Heart right ventricle (tissue), 16 donors: ENCODE results near the gene FKTN. TPM values are rescaled to one million over a fixed set of nuclear protein-coding genes. Genes with fewer than 3 reads are reported as not detected.

ENCODE experiments used
- ATAC-seq, 8 donors: fragments of 200-7000 bp; cut with Tn5 transposase; one replicate each; pipeline ENCODE4 v1.9.1; 2020; ENCODE audit warnings: mild to moderate bottlenecking in 8 of 8, moderate library complexity in 8 of 8, moderate number of reproducible peaks in 1 of 8
- DNase-seq, 2 donors: peaks; one replicate each; pipeline ENCODE4 v3.0.0-alpha.2; 2020
- H3K27ac ChIP-seq, 10 donors: fragments of 200-600 bp; sonication (generic) in 2 of 10; one replicate each; pipeline versions ENCODE4 v1.5.0 to v1.8.0; 2020 to 2022; ENCODE audit warnings: mild to moderate bottlenecking in 3 of 10
- H3K27me3 ChIP-seq, 7 donors: fragments of 200-600 bp; one replicate each; pipeline ENCODE4 v1.8.0; 2021 to 2022; ENCODE audit warnings: mild to moderate bottlenecking in 2 of 7
- H3K36me3 ChIP-seq, 9 donors: fragments of 200-600 bp; sonication (generic) in 1 of 9; one replicate each; pipeline versions ENCODE4 v1.5.0 to v1.8.0; 2020 to 2022; ENCODE audit warnings: mild to moderate bottlenecking in 2 of 9
- H3K4me1 ChIP-seq, 9 donors: fragments of 200-600 bp; sonication (generic) in 1 of 9; one replicate each; pipeline versions ENCODE4 v1.5.0 to v1.8.0; 2020 to 2022; ENCODE audit warnings: mild to moderate bottlenecking in 4 of 9
- H3K4me3 ChIP-seq, 10 donors: fragments of 200-600 bp; sonication (generic) in 2 of 10; one replicate each; pipeline versions ENCODE4 v1.5.0 to v1.8.0; 2020 to 2022; ENCODE audit warnings: mild to moderate bottlenecking in 7 of 10, moderate library complexity in 2 of 10
- H3K9me3 ChIP-seq, 11 donors: fragments of 200-600 bp in 10 of 11; sonication (generic) in 2 of 11; one replicate each; pipeline versions ENCODE4 v1.5.0 to v1.8.0; 2013 to 2022; ENCODE audit warnings: mild to moderate bottlenecking in 2 of 11, control low read depth in 1 of 11, moderate library complexity in 1 of 11
- WGBS, 2 donors: extraction: QIAGEN DNeasy Blood & Tissue Kit; methylation state at CpG; one replicate each; pipeline ENCODE4 v1.1.7; 2013; ENCODE audit warnings: inconsistent platforms in 1 of 2; 5-methylcytosine and 5-hydroxymethylcytosine counted together
- intact Hi-C, 10 donors: fragments of 100-400 bp; cut with DNase I; formaldehyde crosslinking; loops; one replicate each; pipeline versions ENCODE4 v1.11.1 to v1.14.2; 2022
- polyA plus RNA-seq, 2 donors: library from polyadenylated mRNA; stranded (reverse); fragments of 200-250 nt; gene quantifications; one replicate each; pipeline ENCODE4 v1.2.3, GENCODE V29; 2013
- total RNA-seq, 10 donors: library from RNA; stranded (reverse); fragmentation: NEBNext Ultra II Directional in 3 of 10; extraction: Animal tissue kit (Norgen Biotek cat#: 25700) in 3 of 10; gene quantifications; one replicate each; pipeline versions ENCODE4 v1.2.1 to v1.2.4, GENCODE V29; 2021 to 2023
- TF ChIP-seq, protein P1 (sequence below), 9 donors: fragments of 200-600 bp; sonication (generic) in 2 of 9; IDR thresholded peaks; one replicate each; pipeline versions ENCODE4 v1.5.0 to v1.8.0; 2021 to 2022; ENCODE audit warnings: antibody characterized with exemption in 9 of 9, mild to moderate bottlenecking in 5 of 9, moderate library complexity in 1 of 9
- donor health status: Arrhythmogenic right ventricular cardiomyopathy.
- donor health status: ischemic (EF 13 %, LVEDD 7.1; RV severe dilation, severe dysfunction).
- donor health status: healthy with polysubstance abuse.
- donor health status: DM: no; HTN: yes; CAD: no.
- donor health status: DM: no; HTN: no; CAD: no.
- donor health status: ischemic (EF 25% LVEDD 6.9; RV normal size, moderate dysfunction).
- donor health status: ischemic (EF 25% LVEDD 5.7; RV mildly dilated, moderate dysfunction).
- donor health status: healthy.
- donor health status: DM: yes; HTN: yes; CAD: no.
- donor health status: Ischemic cardiomyopathy.
- donor health status: ischemic (EF 35%, LVEDD 5.7; RV mildly dilated, moderate dysfunction).
- donor health status: nonischemic (EF 11% LVEDD 7.7; RV severe dilation, severe dysfunction).
- donor health status: DM: yes; HTN: yes; CAD: no.
- donor health status: PGD.
- donor health status: ischemic (EF 29% LVEDD 5.4; RV normal size, mild dysfunction).
- donor health status: nonischemic (EF 23%, LVEDD 6.1; RV moderate dilation, normal function).

FKTN gene
- total and polyA plus RNA-seq, 12 donors = 2.2 to 12.7 (median 7.8) TPM

DNA sequence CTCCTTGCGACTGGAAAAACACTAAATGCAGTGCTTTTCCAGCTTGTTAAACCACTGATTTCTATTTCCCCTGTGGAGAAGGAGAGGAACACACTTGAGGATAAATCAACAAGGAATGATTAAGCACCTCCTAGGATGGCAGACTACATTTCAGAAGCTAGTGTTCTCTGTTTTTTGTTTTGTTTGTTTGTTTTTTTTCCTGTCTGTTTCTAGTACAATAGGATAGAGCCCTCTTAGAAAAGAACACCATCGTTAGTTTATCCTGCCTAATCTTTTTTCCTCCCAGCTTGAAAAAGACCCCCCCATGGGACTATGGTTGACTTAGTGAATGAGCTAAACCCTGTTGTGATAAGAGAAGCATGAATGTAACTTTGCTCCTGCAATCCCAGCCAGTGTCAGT, 100.4 kb downstream of the FKTN start:
- Histone ChIP-seq H3K27ac (no peak overlapping the region), H3K27me3 (peaks cover 0 to 36% (median 27%) of the 10 kb centered on the region in 7 donors)
- intact Hi-C loops = loop anchor here in 7 of 10 donors (5.0 to 10.0 kb wide), 4 partner anchors 56 to 1659 kb away; no protein-coding TSS in a partner anchor

DNA sequence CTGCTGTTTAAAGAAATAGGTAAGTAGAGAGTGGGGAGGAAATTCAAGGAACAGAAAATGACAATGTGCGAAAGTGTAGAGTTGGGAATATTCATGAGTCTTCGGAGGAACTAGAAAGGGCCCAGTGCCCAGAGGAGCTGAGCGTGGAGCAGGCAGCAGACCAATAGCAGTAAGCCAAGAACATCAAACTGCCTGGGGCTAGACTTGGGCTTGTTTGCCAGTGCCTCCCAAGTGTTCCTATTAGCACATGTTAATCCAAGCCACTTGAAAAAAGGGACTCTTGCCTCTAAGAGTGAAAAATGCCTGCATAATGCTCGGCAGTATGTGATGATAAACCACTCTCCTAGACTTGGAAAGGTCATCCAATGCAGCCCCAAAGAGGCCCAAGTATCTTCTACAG, 103.1 kb downstream of the FKTN start:
- 81 to 83% methylated on average over 4 of the region's 4 CpGs for WGBS, 2 donors
- no peak for ATAC-seq
- H3K27ac ChIP-seq = no peak overlapping the region

More for the DNA sequence above, 100.4 kb downstream of the FKTN start:
- no peak overlapping the region for H3K4me3 ChIP-seq
- no peaks in the 10 kb centered on the region for H3K36me3 ChIP-seq
- H3K9me3 ChIP-seq = no peaks in the 10 kb centered on the region
- 68 to 80% methylated on average over 2 of the region's 2 CpGs for WGBS, 2 donors
- TF ChIP-seq, protein P1, sequence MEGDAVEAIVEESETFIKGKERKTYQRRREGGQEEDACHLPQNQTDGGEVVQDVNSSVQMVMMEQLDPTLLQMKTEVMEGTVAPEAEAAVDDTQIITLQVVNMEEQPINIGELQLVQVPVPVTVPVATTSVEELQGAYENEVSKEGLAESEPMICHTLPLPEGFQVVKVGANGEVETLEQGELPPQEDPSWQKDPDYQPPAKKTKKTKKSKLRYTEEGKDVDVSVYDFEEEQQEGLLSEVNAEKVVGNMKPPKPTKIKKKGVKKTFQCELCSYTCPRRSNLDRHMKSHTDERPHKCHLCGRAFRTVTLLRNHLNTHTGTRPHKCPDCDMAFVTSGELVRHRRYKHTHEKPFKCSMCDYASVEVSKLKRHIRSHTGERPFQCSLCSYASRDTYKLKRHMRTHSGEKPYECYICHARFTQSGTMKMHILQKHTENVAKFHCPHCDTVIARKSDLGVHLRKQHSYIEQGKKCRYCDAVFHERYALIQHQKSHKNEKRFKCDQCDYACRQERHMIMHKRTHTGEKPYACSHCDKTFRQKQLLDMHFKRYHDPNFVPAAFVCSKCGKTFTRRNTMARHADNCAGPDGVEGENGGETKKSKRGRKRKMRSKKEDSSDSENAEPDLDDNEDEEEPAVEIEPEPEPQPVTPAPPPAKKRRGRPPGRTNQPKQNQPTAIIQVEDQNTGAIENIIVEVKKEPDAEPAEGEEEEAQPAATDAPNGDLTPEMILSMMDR (IDR thresholded peaks at IDR 0.05) = no peak
- no peak for ATAC-seq
- DNase-seq = no peak
- peaks cover 0 to 16% (median 13%) of the 10 kb centered on the region in 9 donors for H3K4me1 ChIP-seq

DNA sequence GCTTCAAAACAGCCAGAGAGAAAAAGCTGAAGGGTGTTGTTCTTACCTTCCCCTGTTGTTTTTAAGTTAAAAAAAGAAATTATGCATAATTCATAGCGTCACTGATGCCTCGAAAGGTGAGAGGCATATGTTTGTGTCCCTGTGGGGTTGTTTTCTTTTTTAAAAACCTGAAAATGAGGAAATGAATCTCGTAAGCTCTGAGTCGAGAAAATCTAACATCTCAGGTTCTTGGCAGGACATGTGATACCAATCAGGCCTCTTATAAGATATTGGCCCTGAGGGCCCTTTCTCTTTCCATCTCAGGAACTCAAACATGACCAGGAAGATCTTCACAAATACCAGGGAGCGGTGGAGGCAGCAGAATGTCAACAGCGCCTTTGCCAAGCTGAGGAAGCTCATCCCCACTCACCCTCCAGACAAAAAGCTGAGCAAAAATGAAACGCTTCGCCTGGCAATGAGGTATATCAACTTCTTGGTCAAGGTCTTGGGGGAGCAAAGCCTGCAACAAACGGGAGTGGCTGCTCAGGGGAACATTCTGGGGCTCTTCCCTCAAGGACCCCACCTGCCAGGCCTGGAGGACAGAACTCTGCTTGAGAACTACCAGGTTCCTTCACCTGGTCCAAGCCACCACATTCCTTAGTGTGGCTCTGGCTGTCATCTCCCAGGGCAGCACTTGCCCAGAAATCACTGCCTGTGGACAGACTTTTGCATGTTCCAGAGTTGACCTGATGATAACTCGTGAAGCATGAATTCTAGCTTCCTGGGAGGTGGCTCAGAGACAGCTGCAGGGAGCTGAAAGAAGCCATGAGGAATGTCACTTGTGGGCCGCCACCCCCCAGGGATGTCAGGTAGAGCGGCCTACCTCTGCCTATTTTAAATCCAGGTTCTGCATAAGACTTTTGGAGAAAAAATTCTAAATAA, 104.5 kb downstream of the FKTN start, which contains the start of gene TAL2:
TSS of gene TAL2 (plus strand) at position 274 of the 921 bp plus-strand sequence. CDS start at position 314, 40 bp downstream.
- TF ChIP-seq, protein P1 (IDR thresholded peaks at IDR 0.05) = no peak
- Histone ChIP-seq H3K9me3 (no peaks in the 10 kb centered on the region), H3K4me1 (no peaks in the 10 kb centered on the region), H3K4me3 (no peak within 1 kb of the TSS), H3K27me3 (peaks cover 0 to 24% (median 10%) of the 10 kb centered on the region in 7 donors), H3K27ac (no peak within 1 kb of the TSS), H3K36me3 (no peaks in the 10 kb centered on the region)
- intact Hi-C loops = no loop called here
- 83 to 88% methylated on average over 12 of the region's 12 CpGs for WGBS, 2 donors
- no peak for ATAC-seq
- no peak for DNase-seq

More for the DNA sequence above, 103.1 kb downstream of the FKTN start:
- intact Hi-C loops = no loop called here
- TF ChIP-seq, protein P1 (IDR thresholded peaks at IDR 0.05) = no peak
- H3K4me3 ChIP-seq = no peak overlapping the region
- no peak for DNase-seq
- H3K36me3 ChIP-seq = no peaks in the 10 kb centered on the region
- peaks cover 0 to 13% (median 10%) of the 10 kb centered on the region in 9 donors for H3K4me1 ChIP-seq
- peaks cover 0 to 36% (median 22%) of the 10 kb centered on the region in 7 donors for H3K27me3 ChIP-seq
- no peaks in the 10 kb centered on the region for H3K9me3 ChIP-seq

DNA sequence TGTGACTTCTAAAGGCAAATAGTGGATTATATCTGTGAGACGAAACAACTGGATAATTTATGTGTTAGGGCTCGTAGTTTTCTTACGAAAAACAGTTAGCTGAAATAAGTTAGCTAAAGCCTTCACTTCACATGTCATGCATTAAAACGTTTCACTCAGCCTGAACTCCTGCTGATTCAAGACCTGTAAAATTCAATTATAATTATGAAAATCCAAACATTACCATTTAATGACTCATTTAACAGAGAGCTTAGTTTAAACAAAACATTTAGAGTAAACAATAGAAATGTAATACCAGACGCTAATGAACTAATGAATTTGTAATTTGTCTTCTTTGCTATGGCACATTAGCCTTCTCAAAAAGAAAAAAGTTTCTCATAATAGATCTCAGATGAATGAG, 106.0 kb downstream of the FKTN start:
- H3K9me3 ChIP-seq = no peaks in the 10 kb centered on the region
- intact Hi-C loops = no loop called here
- no peaks in the 10 kb centered on the region for H3K36me3 ChIP-seq
- 84 to 87% methylated on average over 5 of the region's 5 CpGs for WGBS, 2 donors
- DNase-seq (no peak), ATAC-seq (no peak)
- no peak overlapping the region for H3K27ac ChIP-seq
- TF ChIP-seq, protein P1 (IDR thresholded peaks at IDR 0.05) = no peak
- no peaks in the 10 kb centered on the region for H3K4me1 ChIP-seq
- peaks cover 0 to 9% (median under 1%) of the 10 kb centered on the region in 7 donors for H3K27me3 ChIP-seq
- H3K4me3 ChIP-seq = no peak overlapping the region
